K562 (cell line): ENCODE measurements around the gene UTS2R. TPM values are rescaled to one million over a fixed set of nuclear protein-coding genes. Genes with fewer than 3 reads are reported as not detected.

Experiments used
- ATAC-seq: fragments of 200-7000 bp; cut with Tn5 transposase; 3 replicates; pipeline ENCODE4 v1.9.1; 2020; ENCODE audit warnings: moderate library complexity
- BruUV-seq: library from RNA; stranded (reverse); fragments of 400-500 nt; replicated peaks from 2 replicates; lab custom pipeline; 2021; lab: Mats Ljungman, UMichigan
- CTCF ChIA-PET: fragments of 300-600 bp; formaldehyde crosslinking; extraction: SDS; loops from one replicate; lab custom pipeline; 2021; ENCODE audit warnings: low intra/inter-chr PET ratio; lab: Yijun Ruan, JAX
- POLR2A ChIA-PET: fragments of 300-600, 350-650 bp; sonication (Branson Sonifier 250); formaldehyde crosslinking; extraction: SDS; loops from one replicate; lab custom pipeline; 2021; ENCODE audit warnings: antibody characterized with exemption, inconsistent platforms; lab: Yijun Ruan, JAX
- DNase-seq, 4 experiments: peaks; one replicate each; pipeline versions ENCODE4 v3.0.0 to v3.0.0-alpha.2; 2011 to 2018; ENCODE audit warnings: low spot score in 3 of 4, mixed read lengths in 3 of 4; ENCODE audit errors: extremely low read depth in 1 of 4
- FAIRE-seq: peaks from 2 replicates; lab custom pipeline; 2011; peaks lifted over from hg19 to GRCh38; lab: Jason Lieb, UNC
- H2AFZ ChIP-seq: 2 replicates; pipeline ENCODE4 v1.6.0; 2011; ENCODE audit warnings: low read depth, low read length, control low read depth, inconsistent platforms
- H3K27ac ChIP-seq: fragments of 200-600 bp; 3 replicates; pipeline ENCODE4 v1.8.0; 2011; ENCODE audit warnings: low read depth, mild to moderate bottlenecking, control low read depth, inconsistent platforms, low read length, moderate library complexity, mixed read lengths; ENCODE audit errors: extremely low read depth
- H3K27me3 ChIP-seq, 2 experiments: fragments of 300-600 bp in 1 of 2; 2 replicates in 1 of 2; 3 replicates in 1 of 2; pipeline versions ENCODE4 v1.6.0 to v1.8.0; 2011; ENCODE audit warnings: inconsistent platforms in 2 of 2, low read length in 2 of 2, mild to moderate bottlenecking in 1 of 2, mixed read lengths in 1 of 2, moderate library complexity in 1 of 2; ENCODE audit not compliant: control insufficient read depth in 2 of 2, insufficient read depth in 2 of 2
- H3K36me3 ChIP-seq: fragments of 300-600 bp; 3 replicates; pipeline ENCODE4 v1.8.0; 2011; ENCODE audit warnings: mild to moderate bottlenecking, low read length, inconsistent platforms; ENCODE audit not compliant: control insufficient read depth, insufficient read depth
- H3K4me1 ChIP-seq, 2 experiments: fragments of 200-600 bp in 1 of 2; replicated peaks in 1 of 2; 2 replicates in 1 of 2; 3 replicates in 1 of 2; pipeline versions ENCODE4 v1.5.1 to v1.8.0; 2011; ENCODE audit warnings: inconsistent platforms in 2 of 2, low read length in 2 of 2, mild to moderate bottlenecking in 1 of 2, mixed read lengths in 1 of 2, moderate library complexity in 1 of 2; ENCODE audit not compliant: control insufficient read depth in 2 of 2, insufficient read depth in 2 of 2
- H3K4me2 ChIP-seq: 2 replicates; pipeline ENCODE4 v1.6.1; 2011; ENCODE audit warnings: low read length, control low read depth, inconsistent platforms, mixed read lengths; ENCODE audit not compliant: insufficient read depth
- H3K4me3 ChIP-seq: fragments of 200-600 bp; sonication (generic), shearing (Covaris generic); 2 replicates; pipeline ENCODE4 v1.5.1; 2016; ENCODE audit warnings: control low read depth, inconsistent platforms
- H3K79me2 ChIP-seq: fragments of 200-600 bp; 3 replicates; pipeline ENCODE4 v1.8.0; 2011; ENCODE audit warnings: low read length, inconsistent platforms; ENCODE audit not compliant: control insufficient read depth, insufficient read depth
- H3K9ac ChIP-seq, 2 experiments: 2 replicates each; pipeline versions ENCODE4 v1.6.0 to v1.6.1; 2011; ENCODE audit warnings: low read depth in 2 of 2, low read length in 2 of 2, control low read depth in 1 of 2, inconsistent platforms in 1 of 2, mild to moderate bottlenecking in 1 of 2, mixed read lengths in 1 of 2; ENCODE audit not compliant: insufficient read depth in 1 of 2
- H3K9me1 ChIP-seq: one replicate; pipeline ENCODE4 v1.6.0; 2011; ENCODE audit warnings: inconsistent platforms, mild to moderate bottlenecking, low read length, moderate library complexity; ENCODE audit not compliant: control insufficient read depth, insufficient read depth
- H3K9me3 ChIP-seq: replicated peaks from 2 replicates; pipeline ENCODE4 v1.5.1; 2011; ENCODE audit warnings: low read depth, low read length, inconsistent platforms; ENCODE audit not compliant: control insufficient read depth, insufficient read depth
- H4K20me1 ChIP-seq: replicated peaks from 2 replicates; pipeline ENCODE4 v1.6.1; 2011; ENCODE audit warnings: low read length, inconsistent platforms, mixed read lengths; ENCODE audit not compliant: control insufficient read depth, insufficient read depth
- CBFA2T3 ChIP-seq: fragments of 450-650 bp; IDR thresholded peaks from 2 replicates; pipeline ENCODE4 v1.6.1; 2017
- CHCHD3 ChIP-seq: fragments of 250-450 bp; sonication (Bioruptor Pico); IDR thresholded peaks from 2 replicates; pipeline ENCODE4 v2.1.2; 2022; ENCODE audit warnings: mild to moderate bottlenecking
- HSF4 ChIP-seq: fragments of 250-450 bp; sonication (Bioruptor Pico); IDR thresholded peaks from 2 replicates; pipeline ENCODE4 v2.1.2; 2022; ENCODE audit warnings: mild to moderate bottlenecking, moderate library complexity, borderline replicate concordance
- KDM5B ChIP-seq: fragments of 200-600 bp; sonication (generic); IDR thresholded peaks from 2 replicates; pipeline ENCODE4 v1.6.1; 2012; ENCODE audit warnings: low read depth, mild to moderate bottlenecking, moderate library complexity, low read length, control low read depth, inconsistent platforms; ENCODE audit not compliant: insufficient replicate concordance
- POLR2G ChIP-seq: fragments of 200-400 bp; formaldehyde crosslinking; IDR thresholded peaks from 2 replicates; pipeline ENCODE4 v1.6.1; 2017; ENCODE audit warnings: low read depth, mild to moderate bottlenecking, antibody characterized with exemption, low read length, moderate library complexity
- PTRF ChIP-seq: fragments of 450-650 bp; IDR thresholded peaks from 2 replicates; pipeline ENCODE4 v1.6.1; 2016; ENCODE audit warnings: mild to moderate bottlenecking, missing genetic modification characterization, missing compliant biosample characterization
- PTTG1 ChIP-seq: fragments of 450-650 bp; IDR thresholded peaks from 2 replicates; pipeline ENCODE4 v1.6.1; 2016; ENCODE audit warnings: low read depth, mild to moderate bottlenecking, missing genetic modification characterization, missing compliant biosample characterization
- SRSF9 ChIP-seq: fragments of 200-400 bp; formaldehyde crosslinking; IDR thresholded peaks from 2 replicates; pipeline ENCODE4 v1.6.1; 2017; ENCODE audit warnings: low read depth, low read length, borderline replicate concordance
- TAF1 ChIP-seq: IDR thresholded peaks from 2 replicates; pipeline ENCODE4 v1.6.1; 2011; ENCODE audit warnings: mild to moderate bottlenecking, low read length, moderate library complexity; ENCODE audit not compliant: insufficient read depth, control insufficient read depth, severe bottlenecking; ENCODE audit errors: extremely low read depth
- TAF9B ChIP-seq: fragments of 450-650 bp; IDR thresholded peaks from 2 replicates; pipeline ENCODE4 v1.6.1; 2018; ENCODE audit warnings: mild to moderate bottlenecking; ENCODE audit not compliant: partially characterized antibody
- ZBTB17 ChIP-seq: fragments of 450-650 bp; formaldehyde crosslinking; IDR thresholded peaks from 2 replicates; pipeline ENCODE4 v1.4.0; 2020; ENCODE audit warnings: mild to moderate bottlenecking
- ZNF507 ChIP-seq: conservative IDR thresholded peaks from 2 replicates; pipeline ENCODE4 v1.6.1; 2017; ENCODE audit warnings: missing genetic modification characterization, missing compliant biosample characterization
- WGBS: fragments of 100-300 bp; shearing (Covaris generic); methylation state at CpG from one replicate; pipeline ENCODE4 v1.1.6; 2016; ENCODE audit warnings: low coverage, mixed read lengths; ENCODE audit not compliant: insufficient coverage; ENCODE audit errors: missing lambda C conversion rate; 5-methylcytosine and 5-hydroxymethylcytosine counted together
- in situ Hi-C: fragments of 300-500 bp; cut with MboI; formaldehyde crosslinking; loops from 4 replicates; pipeline ENCODE4 v1.15.0; 2018; ENCODE audit warnings: inconsistent platforms, mixed read lengths
- intact Hi-C: fragments of 100-400 bp; cut with micrococcal nuclease; formaldehyde crosslinking; loops from 2 replicates; pipeline ENCODE4 v1.14.2; 2022
- polyA plus RNA-seq, 8 experiments: library from polyadenylated mRNA; depleted of rRNA in 4 of 8; stranded (reverse) in 5 of 8; unstranded in 3 of 8; fragments of >200 nt; fragmentation: Nextera tagmentation in 2 of 8; fragmentation: Illumina TruSeq in 1 of 8; extraction: Ambion mirVana in 2 of 8; extraction: Trizol in 1 of 8; gene quantifications; 2 replicates each; pipeline versions ENCODE4 v1.2.1 to v1.2.3, GENCODE V29; 2011 to 2014; ENCODE audit warnings: inconsistent platforms in 1 of 8, missing spikeins in 1 of 8
- total RNA-seq, 7 experiments: library from RNA; depleted of rRNA in 6 of 7; stranded (reverse); fragments of >200 nt in 6 of 7; fragmentation: Illumina TruSeq in 2 of 7; extraction: Trizol in 2 of 7; gene quantifications; 2 replicates each; pipeline versions ENCODE4 v1.2.1 to v1.2.3, GENCODE V29; 2011 to 2021; ENCODE audit warnings: low replicate concordance in 1 of 7
- TF ChIP-seq, protein P1 (sequence below): sonication (generic); formaldehyde crosslinking; IDR thresholded peaks from 2 replicates; pipeline ENCODE4 v1.9.0; 2022; ENCODE audit warnings: mild to moderate bottlenecking, missing genetic modification reagents
- TF ChIP-seq, protein P2 (sequence below): fragments of 150-350 bp; IDR thresholded peaks from 2 replicates; pipeline ENCODE4 v1.6.1; 2014; ENCODE audit warnings: low read depth, mild to moderate bottlenecking, low read length, borderline replicate concordance
- TF ChIP-seq, protein P3 (sequence below), 2 experiments: fragments of 450-650 bp; conservative IDR thresholded peaks; 2 replicates each; pipeline ENCODE4 v1.6.1; 2017; ENCODE audit warnings: mild to moderate bottlenecking in 2 of 2, moderate library complexity in 2 of 2

The UTS2R gene
- total and polyA plus RNA-seq, 9 of the 15 experiments (the other 6 are each of a cell fraction or from before 2014, with no cell fraction given) = 0.22 TPM; not detected in 8

DNA sequence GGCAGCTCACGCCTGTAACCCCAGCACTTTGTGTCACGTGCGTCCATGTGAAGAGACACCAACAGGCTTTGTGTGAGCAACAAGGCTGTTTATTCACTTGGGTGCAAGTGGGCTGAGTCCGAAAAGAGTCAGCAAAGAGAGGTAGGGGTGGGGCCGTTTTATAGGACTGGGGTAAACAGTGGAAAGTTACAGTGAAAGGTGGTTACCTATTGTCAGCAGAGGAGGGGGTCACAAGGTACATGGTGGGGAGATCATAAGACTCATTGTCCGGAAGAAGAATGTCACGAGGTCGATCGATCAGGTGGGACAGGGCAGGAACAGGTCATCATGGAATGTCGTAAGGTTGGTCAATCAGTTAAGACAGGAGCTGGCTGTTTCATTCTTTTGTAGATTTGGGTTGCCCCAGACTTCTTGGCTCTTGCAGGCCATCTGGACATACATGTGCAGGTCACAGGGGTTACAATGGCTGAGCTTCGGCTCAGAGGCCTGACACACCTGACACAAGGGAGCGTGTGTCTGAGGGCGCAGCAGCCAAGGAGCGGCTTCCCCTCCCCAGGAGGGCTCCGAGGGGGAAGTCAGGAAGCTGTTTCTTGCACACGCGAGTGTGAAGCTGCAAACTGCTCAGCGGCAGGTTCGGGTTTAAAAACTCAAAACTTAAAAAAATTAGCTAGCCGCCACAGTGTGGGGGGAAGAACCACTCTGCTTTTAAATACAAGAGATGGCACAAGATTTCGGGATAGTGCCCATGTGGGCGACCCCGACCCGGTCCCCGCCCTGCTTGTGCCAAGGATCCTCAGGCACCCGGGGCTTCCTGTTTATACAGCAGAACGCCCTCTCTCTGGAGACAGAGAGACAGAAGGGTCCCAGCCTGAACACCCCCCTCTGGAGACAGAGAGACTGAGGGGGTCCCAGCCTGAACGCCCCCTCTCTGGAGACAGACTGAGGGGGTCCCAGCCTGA lies 24.9 kb upstream of the UTS2R start:
- H2AFZ ChIP-seq = peak overlapping the region; percentile 74
- ATAC-seq (no peak), FAIRE-seq (peak; percentile 59), DNase-seq (peak in 1 of 4 experiments; percentile 40)
- ChIA-PET CTCF (no interaction called here), POLR2A (interaction anchor here (0.7 to 1.8 kb wide), 4 partner anchors 21 to 112 kb away, joined by 3 to 7 read pairs (median 4); no protein-coding TSS in a partner anchor)
- H3K9ac ChIP-seq = peak overlapping the region; percentile 13 to 87; a peak in 3 of 4 replicates
- no peaks in the 10 kb centered on the region for H3K27me3 ChIP-seq
- H3K36me3 ChIP-seq = no peaks in the 10 kb centered on the region
- intact Hi-C loops = loop anchor here (10.0 kb wide), 1 partner anchor 312 kb away; the partner anchor contains the start of genes DCXR and RAC3
- H3K9me3 ChIP-seq = peaks cover 4% of the 10 kb centered on the region
- H3K9me1 ChIP-seq = no peaks in the 10 kb centered on the region
- WGBS = 69% methylated on average over 27 of the region's 28 CpGs
- H3K4me1 ChIP-seq = peaks cover 44 to 86% of the 10 kb centered on the region in 2 experiments
- H3K27ac ChIP-seq = peak overlapping the region; percentile 98
- no TSS peak for BruUV-seq
- H3K4me3 ChIP-seq = no peak overlapping the region
- in situ Hi-C loops = no loop called here
- no peaks in the 10 kb centered on the region for H4K20me1 ChIP-seq
- no peak overlapping the region for H3K4me2 ChIP-seq
- H3K79me2 ChIP-seq = no peaks in the 10 kb centered on the region
- no peak for TF ChIP-seq POLR2G
- TF ChIP-seq, protein P1, sequence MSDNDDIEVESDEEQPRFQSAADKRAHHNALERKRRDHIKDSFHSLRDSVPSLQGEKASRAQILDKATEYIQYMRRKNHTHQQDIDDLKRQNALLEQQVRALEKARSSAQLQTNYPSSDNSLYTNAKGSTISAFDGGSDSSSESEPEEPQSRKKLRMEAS (CRISPR knock-in tag) = peak; percentile 34
- TF ChIP-seq TAF1 = no peak
- TF ChIP-seq KDM5B = no peak
- peak; percentile 59 for TF ChIP-seq ZBTB17 (CRISPR knock-in tag)
- TF ChIP-seq, protein P2, sequence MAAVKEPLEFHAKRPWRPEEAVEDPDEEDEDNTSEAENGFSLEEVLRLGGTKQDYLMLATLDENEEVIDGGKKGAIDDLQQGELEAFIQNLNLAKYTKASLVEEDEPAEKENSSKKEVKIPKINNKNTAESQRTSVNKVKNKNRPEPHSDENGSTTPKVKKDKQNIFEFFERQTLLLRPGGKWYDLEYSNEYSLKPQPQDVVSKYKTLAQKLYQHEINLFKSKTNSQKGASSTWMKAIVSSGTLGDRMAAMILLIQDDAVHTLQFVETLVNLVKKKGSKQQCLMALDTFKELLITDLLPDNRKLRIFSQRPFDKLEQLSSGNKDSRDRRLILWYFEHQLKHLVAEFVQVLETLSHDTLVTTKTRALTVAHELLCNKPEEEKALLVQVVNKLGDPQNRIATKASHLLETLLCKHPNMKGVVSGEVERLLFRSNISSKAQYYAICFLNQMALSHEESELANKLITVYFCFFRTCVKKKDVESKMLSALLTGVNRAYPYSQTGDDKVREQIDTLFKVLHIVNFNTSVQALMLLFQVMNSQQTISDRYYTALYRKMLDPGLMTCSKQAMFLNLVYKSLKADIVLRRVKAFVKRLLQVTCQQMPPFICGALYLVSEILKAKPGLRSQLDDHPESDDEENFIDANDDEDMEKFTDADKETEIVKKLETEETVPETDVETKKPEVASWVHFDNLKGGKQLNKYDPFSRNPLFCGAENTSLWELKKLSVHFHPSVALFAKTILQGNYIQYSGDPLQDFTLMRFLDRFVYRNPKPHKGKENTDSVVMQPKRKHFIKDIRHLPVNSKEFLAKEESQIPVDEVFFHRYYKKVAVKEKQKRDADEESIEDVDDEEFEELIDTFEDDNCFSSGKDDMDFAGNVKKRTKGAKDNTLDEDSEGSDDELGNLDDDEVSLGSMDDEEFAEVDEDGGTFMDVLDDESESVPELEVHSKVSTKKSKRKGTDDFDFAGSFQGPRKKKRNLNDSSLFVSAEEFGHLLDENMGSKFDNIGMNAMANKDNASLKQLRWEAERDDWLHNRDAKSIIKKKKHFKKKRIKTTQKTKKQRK = no peak
- TF ChIP-seq CHCHD3 (CRISPR knock-in tag) = no peak
- TF ChIP-seq HSF4 (CRISPR knock-in tag) = peak; percentile 30; the same call in 1 of the 2 replicates
- TF ChIP-seq PTRF (tag) = peak; percentile 49; the same call in 1 of the 2 replicates
- 0 out of 2 replicates have a peak, but pooled peaks have one; percentile 31 for TF ChIP-seq PTTG1
- TF ChIP-seq, protein P3, sequence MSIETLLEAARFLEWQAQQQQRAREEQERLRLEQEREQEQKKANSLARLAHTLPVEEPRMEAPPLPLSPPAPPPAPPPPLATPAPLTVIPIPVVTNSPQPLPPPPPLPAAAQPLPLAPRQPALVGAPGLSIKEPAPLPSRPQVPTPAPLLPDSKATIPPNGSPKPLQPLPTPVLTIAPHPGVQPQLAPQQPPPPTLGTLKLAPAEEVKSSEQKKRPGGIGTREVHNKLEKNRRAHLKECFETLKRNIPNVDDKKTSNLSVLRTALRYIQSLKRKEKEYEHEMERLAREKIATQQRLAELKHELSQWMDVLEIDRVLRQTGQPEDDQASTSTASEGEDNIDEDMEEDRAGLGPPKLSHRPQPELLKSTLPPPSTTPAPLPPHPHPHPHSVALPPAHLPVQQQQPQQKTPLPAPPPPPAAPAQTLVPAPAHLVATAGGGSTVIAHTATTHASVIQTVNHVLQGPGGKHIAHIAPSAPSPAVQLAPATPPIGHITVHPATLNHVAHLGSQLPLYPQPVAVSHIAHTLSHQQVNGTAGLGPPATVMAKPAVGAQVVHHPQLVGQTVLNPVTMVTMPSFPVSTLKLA (conservative IDR thresholded peaks at IDR 0.05) = no peak
- no peak for TF ChIP-seq SRSF9
- TF ChIP-seq TAF9B = no peak
- TF ChIP-seq CBFA2T3 = peak; percentile 41
- no peak for TF ChIP-seq ZNF507 (tag)
